Left lung (tissue), 10 donors: ENCODE results near the gene NR5A1. TPM values are rescaled to one million over a fixed set of nuclear protein-coding genes. Genes with fewer than 3 reads are reported as not detected.

ENCODE experiments used
- ATAC-seq: fragments of 200-7000 bp; cut with Tn5 transposase; one replicate; pipeline ENCODE4 v1.9.1; 2020; ENCODE audit warnings: moderate library complexity
- DNase-seq, 4 donors: peaks; one replicate each; pipeline ENCODE4 v3.0.0-alpha.2; 2013 to 2020
- H3K27ac ChIP-seq, 2 donors: fragments of 200-600 bp; sonication (generic) in 1 of 2; one replicate each; pipeline versions ENCODE4 v1.5.0 to v1.8.0; 2020 to 2021
- H3K27me3 ChIP-seq, 2 donors: fragments of 200-600 bp; sonication (generic) in 1 of 2; one replicate each; pipeline versions ENCODE4 v1.5.0 to v1.8.0; 2020 to 2021
- H3K36me3 ChIP-seq, 2 donors: fragments of 200-600 bp; sonication (generic) in 1 of 2; one replicate each; pipeline versions ENCODE4 v1.5.0 to v1.8.0; 2020 to 2021
- H3K4me1 ChIP-seq, 2 donors: fragments of 200-600 bp; one replicate each; pipeline ENCODE4 v1.8.0; 2021
- H3K4me3 ChIP-seq, 2 donors: fragments of 200-600 bp; sonication (generic) in 1 of 2; one replicate each; pipeline versions ENCODE4 v1.5.0 to v1.8.0; 2020 to 2021; ENCODE audit warnings: mild to moderate bottlenecking in 1 of 2
- H3K9me3 ChIP-seq, 2 donors: fragments of 200-600 bp; sonication (generic) in 1 of 2; one replicate each; pipeline versions ENCODE4 v1.5.0 to v1.8.0; 2020 to 2021
- CTCF ChIP-seq, 2 donors: fragments of 200-600 bp; sonication (generic) in 1 of 2; IDR thresholded peaks; one replicate each; pipeline versions ENCODE4 v1.5.0 to v1.8.0; 2021; ENCODE audit warnings: antibody characterized with exemption in 2 of 2
- intact Hi-C, 2 donors: fragments of 100-400 bp; cut with DNase I; formaldehyde crosslinking; loops; one replicate each; pipeline versions ENCODE4 v1.11.2 to v1.14.2; 2022
- polyA plus RNA-seq, 6 donors: library from polyadenylated mRNA; unstranded; fragments of 120-200 nt; gene quantifications; one replicate each; pipeline ENCODE4 v1.2.1, GENCODE V29; 2013; ENCODE audit not compliant: insufficient read length in 6 of 6
- total RNA-seq, 2 donors: library from RNA; stranded (reverse); fragmentation: NEBNext Ultra II Directional; extraction: Animal tissue kit (Norgen Biotek cat#: 25700); gene quantifications; one replicate each; pipeline ENCODE4 v1.2.1, GENCODE V29; 2021
- donor health status: DM: no; HTN: yes; CAD: no.
- donor health status: DM: no; HTN: no; CAD: no.

NR5A1 gene
- total and polyA plus RNA-seq, 8 donors: 0.06 to 0.26 (median 0.14) TPM; not detected in 5

- no peak overlapping the region for H3K4me3 ChIP-seq
- ATAC-seq (no peak), DNase-seq (peak in 1 of 4 donors; percentile 16)
- peaks cover 0 to under 1% of the 10 kb centered on the region in 2 donors for H3K9me3 ChIP-seq
- intact Hi-C loops: no loop called here
- TF ChIP-seq CTCF (IDR thresholded peaks at IDR 0.05): no peak
- H3K27me3 ChIP-seq: peaks cover 0 to 20% of the 10 kb centered on the region in 2 donors
- no peaks in the 10 kb centered on the region for H3K4me1 ChIP-seq
- no peaks in the 10 kb centered on the region for H3K36me3 ChIP-seq
- no peak overlapping the region for H3K27ac ChIP-seq
Measured at GRCh38 chr9:124465736-124466135, 41.5 kb downstream of the NR5A1 start.

GRCh38 chr9:124462739-124463138 is 44.5 kb downstream of the NR5A1 start:
- Histone ChIP-seq H3K9me3 (peaks cover 0 to 3% of the 10 kb centered on the region in 2 donors), H3K4me1 (no peaks in the 10 kb centered on the region), H3K27me3 (peaks cover 0 to 16% of the 10 kb centered on the region in 2 donors), H3K36me3 (no peaks in the 10 kb centered on the region), H3K4me3 (no peak overlapping the region), H3K27ac (no peak overlapping the region)
- no peak for ATAC-seq
- TF ChIP-seq CTCF (IDR thresholded peaks at IDR 0.05): no peak
- intact Hi-C loops: no loop called here
- no peak for DNase-seq

- intact Hi-C loops: no loop called here
- peak in 1 of 4 donors; percentile 47 for DNase-seq
- ATAC-seq: no peak
- Histone ChIP-seq H3K4me1 (peaks cover 0 to 1% of the 10 kb centered on the region in 2 donors), H3K36me3 (no peaks in the 10 kb centered on the region), H3K4me3 (no peak overlapping the region), H3K27me3 (peaks cover 8 to 15% of the 10 kb centered on the region in 2 donors), H3K9me3 (peaks cover 0 to 3% of the 10 kb centered on the region in 2 donors), H3K27ac (no peak overlapping the region)
- no peak for TF ChIP-seq CTCF (IDR thresholded peaks at IDR 0.05)
Measured at GRCh38 chr9:124458441-124458840, 48.8 kb downstream of the NR5A1 start.

GRCh38 chr9:124457887-124458431 is 49.2 kb downstream of the NR5A1 start:
- no peak for TF ChIP-seq CTCF (IDR thresholded peaks at IDR 0.05)
- ATAC-seq (no peak), DNase-seq (peak in 1 of 4 donors; percentile 33)
- no peaks in the 10 kb centered on the region for H3K36me3 ChIP-seq
- peaks cover 13 to 20% of the 10 kb centered on the region in 2 donors for H3K27me3 ChIP-seq
- no peak overlapping the region for H3K4me3 ChIP-seq
- H3K4me1 ChIP-seq: peaks cover 0 to 5% of the 10 kb centered on the region in 2 donors
- intact Hi-C loops: no loop called here
- H3K9me3 ChIP-seq: peaks cover 0 to 3% of the 10 kb centered on the region in 2 donors
- H3K27ac ChIP-seq: no peak overlapping the region

GRCh38 chr9:124457079-124457886 is 49.9 kb downstream of the NR5A1 start:
- peaks cover 0 to 5% of the 10 kb centered on the region in 2 donors for H3K4me1 ChIP-seq
- H3K4me3 ChIP-seq: no peak overlapping the region
- DNase-seq (peak in 1 of 4 donors; percentile 58), ATAC-seq (no peak)
- TF ChIP-seq CTCF (IDR thresholded peaks at IDR 0.05): no peak
- intact Hi-C loops: no loop called here
- peaks cover 0 to 3% of the 10 kb centered on the region in 2 donors for H3K9me3 ChIP-seq
- H3K36me3 ChIP-seq: no peaks in the 10 kb centered on the region
- no peak overlapping the region for H3K27ac ChIP-seq
- peaks cover 19 to 27% of the 10 kb centered on the region in 2 donors for H3K27me3 ChIP-seq
